H1 (cell line): ENCODE measurements around the gene APMAP. TPM values are rescaled to one million over a fixed set of nuclear protein-coding genes. Genes with fewer than 3 reads are reported as not detected.

Experiments
- SRF ChIP-seq: IDR thresholded peaks from 2 replicates; pipeline ENCODE4 v1.6.1; 2011; ENCODE audit warnings: mild to moderate bottlenecking, low read depth, low read length, moderate library complexity
- polyA plus RNA-seq, 7 experiments: library from polyadenylated mRNA; depleted of rRNA in 3 of 7; stranded (reverse) in 5 of 7; unstranded in 2 of 7; fragments of >200 nt in 5 of 7; fragments of 200-250 nt in 2 of 7; gene quantifications; 1 replicate in 5 of 7; 2 replicates in 1 of 7; 4 replicates in 1 of 7; pipeline versions ENCODE4 v1.2.1 to v1.2.3, GENCODE V29; 2011 to 2013; ENCODE audit warnings: missing spikeins in 2 of 7, mixed read lengths in 2 of 7
- total RNA-seq: library from RNA; stranded (reverse); fragmentation: NEBNext Ultra II Directional; extraction: Animal tissue kit (Norgen Biotek cat#: 25700); gene quantifications from 2 replicates; pipeline ENCODE4 v1.2.1, GENCODE V29; 2021

APMAP gene
- total and polyA plus RNA-seq, 2 of the 8 experiments (the other 6 are each of a cell fraction or from before 2014, with no cell fraction given) = 31.3 to 66.0 TPM

GRCh38 chr20:24938498-24938897 is 54.1 kb downstream of the APMAP start (continued):
- no peak for TF ChIP-seq SRF
